ENCODE results near the gene PLA2G4F. TPM values are rescaled to one million over a fixed set of nuclear protein-coding genes. Genes with fewer than 3 reads are reported as not detected.

Gene PLA2G4F
- total RNA-seq, 1 experiment from 2014 or later = 0.05 TPM

GRCh38 chr15:42135351-42135750, 21.1 kb downstream of the PLA2G4F start:
- Histone ChIP-seq H2AFZ (ENCODE audit: low read depth, low read length, poor library complexity, severe bottlenecking) (no peak overlapping the region), H4K20me1 (ENCODE audit: insufficient read depth) (no peaks in the 10 kb centered on the region), H3K9me3 (ENCODE audit: control insufficient read depth in 1 of 2, insufficient read depth in 1 of 2, low read depth in 1 of 2, low read length in 2 of 2) (no peaks in the 10 kb centered on the region), H3K4me1 (ENCODE audit: control insufficient read depth in 1 of 2, insufficient read depth in 2 of 2, low read length in 2 of 2) (peaks cover 5 to 8% of the 10 kb centered on the region in 2 experiments; a peak in 3 of 4 replicates), H3K79me2 (ENCODE audit: insufficient read depth, low read length) (no peaks in the 10 kb centered on the region), H3K4me3 (replicated peaks in 1 of 2; ENCODE audit: low read depth in 1 of 2, low read length in 2 of 2) (no peak overlapping the region), H3K9me2 (ENCODE audit: insufficient read depth) (no peaks in the 10 kb centered on the region), H3K9ac (ENCODE audit: low read length) (no peak overlapping the region), H3K27me3 (ENCODE audit: insufficient read depth, low read length) (no peaks in the 10 kb centered on the region), H3K36me3 (ENCODE audit: control insufficient read depth in 1 of 2, insufficient read depth in 2 of 2, low read length in 2 of 2) (no peaks in the 10 kb centered on the region), H3K27ac (ENCODE audit: low read depth, low read length) (no peak overlapping the region), H3K4me2 (ENCODE audit: low read length) (no peak overlapping the region)
- ATAC-seq (no peak), DNase-seq (ENCODE audit: low read depth, low spot score) (no peak)
- intact Hi-C loops (cut with micrococcal nuclease) = no loop called here
- BruUV-seq (replicated peaks) = no TSS peak
- ChIA-PET RAD21 (ENCODE audit: low non-redundant PET in 1 of 2, low total read pairs in 2 of 2, uncharacterized antibody in 2 of 2, unreplicated experiment in 2 of 2) (no interaction called here), POLR2A (no interaction called here), CTCF (interaction anchor here (0.9 to 5.9 kb wide), 7 partner anchors 13 to 337 kb away, joined by 3 to 47 read pairs (median 4); partner anchors contain the start of gene PLA2G4F)
- TF ChIP-seq EZH2 (IDR thresholded peaks at IDR 0.05) (no peak), SRF (IDR thresholded peaks at IDR 0.05; ENCODE audit: low read depth) (no peak), EGR1 (IDR thresholded peaks at IDR 0.05; ENCODE audit: low read depth) (no peak), FOSL1 (IDR thresholded peaks at IDR 0.05; ENCODE audit: low read depth) (no peak)

DNA sequence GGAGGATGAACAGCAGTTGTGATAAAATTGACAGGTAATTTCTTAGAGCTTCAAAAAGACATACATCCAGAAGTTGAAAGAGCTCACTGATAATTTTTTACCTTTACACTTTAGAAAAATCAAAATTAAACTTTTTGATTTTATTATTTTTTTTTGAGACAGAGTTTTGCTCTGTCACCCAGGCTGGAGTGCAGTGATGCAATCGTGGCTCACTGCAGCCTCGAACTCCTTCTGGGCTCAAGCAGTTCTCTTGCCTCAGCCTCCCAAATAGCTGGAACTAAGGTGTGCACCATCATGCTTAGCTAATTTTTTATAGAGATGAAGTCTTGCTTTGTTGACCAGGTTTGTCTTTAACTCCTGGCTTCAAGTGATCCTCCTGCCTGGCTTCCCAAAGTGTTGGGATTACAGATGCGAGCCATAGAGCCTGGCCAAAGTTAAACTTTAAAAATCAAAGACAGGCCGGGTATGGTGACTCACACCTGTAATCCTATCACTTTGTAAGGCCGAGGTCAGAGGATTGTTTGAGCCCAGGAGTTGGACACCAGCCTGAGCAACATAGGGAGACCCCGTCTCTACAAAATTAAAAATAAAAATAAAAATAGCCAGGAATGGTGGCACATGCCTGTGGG, 21.7 kb downstream of the PLA2G4F start:
- no peaks in the 10 kb centered on the region for H4K20me1 ChIP-seq (ENCODE audit: insufficient read depth)
- no peak overlapping the region for H3K4me3 ChIP-seq (replicated peaks in 1 of 2; ENCODE audit: low read depth in 1 of 2, low read length in 2 of 2)
- intact Hi-C loops (cut with micrococcal nuclease) = loop anchor here (1.0 kb wide), 2 partner anchors 68 to 145 kb away; no protein-coding TSS in a partner anchor
- ATAC-seq (no peak), DNase-seq (ENCODE audit: low read depth, low spot score) (no peak)
- peaks cover 5 to 8% of the 10 kb centered on the region in 2 experiments; a peak in 3 of 4 replicates for H3K4me1 ChIP-seq (ENCODE audit: control insufficient read depth in 1 of 2, insufficient read depth in 2 of 2, low read length in 2 of 2)
- no peaks in the 10 kb centered on the region for H3K36me3 ChIP-seq (ENCODE audit: control insufficient read depth in 1 of 2, insufficient read depth in 2 of 2, low read length in 2 of 2)
- POLR2A ChIA-PET = no interaction called here
- H3K9me2 ChIP-seq (ENCODE audit: insufficient read depth) = no peaks in the 10 kb centered on the region
- H3K4me2 ChIP-seq (ENCODE audit: low read length) = no peak overlapping the region
- RAD21 ChIA-PET (ENCODE audit: low non-redundant PET in 1 of 2, low total read pairs in 2 of 2, uncharacterized antibody in 2 of 2, unreplicated experiment in 2 of 2) = interaction anchor here (1.4 to 1.7 kb wide), 3 partner anchors 50 to 145 kb away, joined by 4 to 7 read pairs (median 5); no protein-coding TSS in a partner anchor
- no TSS peak for BruUV-seq (replicated peaks)
- peak overlapping the region; percentile 93 for H2AFZ ChIP-seq (ENCODE audit: low read depth, low read length, poor library complexity, severe bottlenecking)
- peaks cover 2% of the 10 kb centered on the region; the same call in 1 of the 2 replicates for H3K27me3 ChIP-seq (ENCODE audit: insufficient read depth, low read length)
- H3K9me3 ChIP-seq (ENCODE audit: control insufficient read depth in 1 of 2, insufficient read depth in 1 of 2, low read depth in 1 of 2, low read length in 2 of 2) = no peaks in the 10 kb centered on the region
- CTCF ChIA-PET = interaction anchor here (0.9 to 5.9 kb wide), 14 partner anchors 9 to 337 kb away, joined by 3 to 47 read pairs (median 5); partner anchors contain the start of gene PLA2G4F
- H3K79me2 ChIP-seq (ENCODE audit: insufficient read depth, low read length) = no peaks in the 10 kb centered on the region
- no peak for TF ChIP-seq RAD21 (IDR thresholded peaks at IDR 0.05; ENCODE audit: low read depth)
- TF ChIP-seq TCF7L2 (IDR thresholded peaks at IDR 0.05; ENCODE audit: borderline replicate concordance, extremely low read depth, insufficient read depth, insufficient read length) = peak; percentile 11
- TF ChIP-seq, protein P1, sequence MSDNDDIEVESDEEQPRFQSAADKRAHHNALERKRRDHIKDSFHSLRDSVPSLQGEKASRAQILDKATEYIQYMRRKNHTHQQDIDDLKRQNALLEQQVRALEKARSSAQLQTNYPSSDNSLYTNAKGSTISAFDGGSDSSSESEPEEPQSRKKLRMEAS (IDR thresholded peaks at IDR 0.05) = no peak
- no peak for TF ChIP-seq CBX3 (IDR thresholded peaks at IDR 0.05; ENCODE audit: low read depth)
- no peak overlapping the region for H3K27ac ChIP-seq (ENCODE audit: low read depth, low read length)
- no peak overlapping the region for H3K9ac ChIP-seq (ENCODE audit: low read length)

All from HCT116 (cell line).